Adrenal gland (tissue), 5 donors: ENCODE results near the gene HPRT1.

ENCODE experiments used
- CTCF ChIP-seq, 6 experiments: fragments of 450-650 bp in 4 of 6; fragments of 200-600 bp in 2 of 6; sonication (generic) in 1 of 6; IDR thresholded peaks; 1 replicate in 5 of 6; 2 replicates in 1 of 6; pipeline versions ENCODE4 v1.5.1 to v1.8.0; 2016 to 2021; ENCODE audit warnings: antibody characterized with exemption in 6 of 6, mild to moderate bottlenecking in 2 of 6, moderate library complexity in 1 of 6
- POLR2A ChIP-seq, 2 donors: fragments of 450-650 bp; IDR thresholded peaks; one replicate each; pipeline ENCODE4 v1.6.1; 2017; ENCODE audit warnings: antibody characterized with exemption in 2 of 2, mild to moderate bottlenecking in 2 of 2, moderate library complexity in 1 of 2
- donor health status: DM: no; HTN: no; CAD: no.

GRCh38 chrX:134418317-134419113 lies 41.5 kb upstream of the HPRT1 start:
- TF ChIP-seq CTCF (IDR thresholded peaks at IDR 0.05): no peak
- no peak for TF ChIP-seq POLR2A (IDR thresholded peaks at IDR 0.05)
